ENCODE results near the gene NDUFS1. TPM values are rescaled to one million over a fixed set of nuclear protein-coding genes. Genes with fewer than 3 reads are reported as not detected.

NDUFS1 gene
- total and polyA plus RNA-seq, 2 of the 8 experiments (the other 6 are each of a cell fraction or from before 2014, with no cell fraction given) = 42.1 to 97.0 TPM

DNA sequence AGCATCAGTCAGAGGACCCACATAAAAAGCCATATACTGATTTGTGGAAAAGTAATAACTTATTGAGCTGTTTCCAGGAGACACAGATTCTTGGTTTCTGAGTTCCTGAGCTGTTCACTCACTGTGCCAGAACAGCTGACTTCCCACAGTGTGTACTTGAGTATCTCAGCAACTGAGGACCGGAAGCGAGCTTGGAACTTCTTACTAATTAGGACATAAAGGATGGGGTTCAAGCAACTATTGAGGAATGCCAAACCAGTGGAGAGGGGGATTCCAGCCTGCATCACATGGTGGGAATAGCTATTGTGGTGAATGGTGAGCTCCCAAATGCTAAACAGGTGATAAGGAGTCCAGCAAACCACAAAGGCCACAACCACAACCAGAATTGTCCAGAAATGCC is 16.9 kb upstream of the NDUFS1 start:
- no peaks in the 10 kb centered on the region for H3K27me3 ChIP-seq (replicated peaks in 1 of 4; ENCODE audit: control insufficient read depth in 3 of 4, extremely low read depth in 1 of 4, insufficient read depth in 3 of 4, low read length in 3 of 4)
- DNase-seq (ENCODE audit: low read depth in 1 of 2, low spot score in 2 of 2) = no peak
- ChIA-PET POLR2A (ENCODE audit: partially characterized antibody) (interaction anchor here (0.7 to 1.0 kb wide), 3 partner anchors 10 to 22 kb away, joined by 3 to 4 read pairs (median 3); no protein-coding TSS in a partner anchor), CTCF (ENCODE audit: partially characterized antibody) (interaction anchor here (0.6 to 1.6 kb wide), 6 partner anchors 10 to 163 kb away, joined by 3 to 6 read pairs (median 3); no protein-coding TSS in a partner anchor)
- H2BK20ac ChIP-seq (ENCODE audit: low read length) = no peak overlapping the region
- no peaks in the 10 kb centered on the region for H3K4me1 ChIP-seq (replicated peaks in 1 of 4; ENCODE audit: control insufficient read depth in 3 of 4, insufficient read depth in 4 of 4, low read length in 3 of 4)
- H3K4me3 ChIP-seq (ENCODE audit: extremely low read depth in 1 of 4, insufficient read depth in 2 of 4, low read depth in 3 of 4, low read length in 4 of 4) = no peak overlapping the region
- no peaks in the 10 kb centered on the region for H3K79me1 ChIP-seq (ENCODE audit: low read depth, low read length)
- H3K27ac ChIP-seq (ENCODE audit: low read depth, low read length) = no peak overlapping the region
- peaks cover 3 to 9% of the 10 kb centered on the region in 2 experiments; a peak in 3 of 4 replicates for H3K9me3 ChIP-seq (ENCODE audit: insufficient read depth in 2 of 2, low read depth in 1 of 2, low read length in 1 of 2)
- no peak overlapping the region for H2AK5ac ChIP-seq (ENCODE audit: low read depth, low read length)
- H3K9ac ChIP-seq (replicated peaks in 1 of 4; ENCODE audit: extremely low read depth in 1 of 4, low read depth in 3 of 4, low read length in 3 of 4) = no peak overlapping the region
- 82% methylated on average over 2 of the region's 2 CpGs; no CpG with 5 or more reads in 1 of the 2 experiments for WGBS, 2 experiments (ENCODE audit: extremely low coverage in 1 of 2, insufficient coverage in 1 of 2, insufficient read length in 1 of 2, insufficient replicate concordance in 2 of 2, low coverage in 1 of 2, low lambda C conversion rate in 2 of 2, missing lambda C conversion rate in 1 of 2)
- no peak overlapping the region for H3K56ac ChIP-seq (replicated peaks; ENCODE audit: insufficient read length, low read depth, low read length)
- TF ChIP-seq SAP30 (IDR thresholded peaks at IDR 0.05; ENCODE audit: insufficient read depth, insufficient replicate concordance, low read length) (no peak), TCF12 (IDR thresholded peaks at IDR 0.05; ENCODE audit: low read depth, low read length) (no peak), ATF3 (IDR thresholded peaks at IDR 0.05; ENCODE audit: insufficient read depth, low read depth, low read length) (no peak), POLR2AphosphoS5 (IDR thresholded peaks at IDR 0.05; ENCODE audit: low read depth, low read length) (no peak), ATF2 (IDR thresholded peaks at IDR 0.05; ENCODE audit: low read length) (no peak), ASH2L (IDR thresholded peaks at IDR 0.05; ENCODE audit: low read length) (no peak), RAD21 (IDR thresholded peaks at IDR 0.05 in 1 of 2, conservative IDR thresholded peaks at IDR 0.05 in 1 of 2; ENCODE audit: low read depth in 2 of 2, low read length in 2 of 2) (no peak)
- TF ChIP-seq, protein P1, sequence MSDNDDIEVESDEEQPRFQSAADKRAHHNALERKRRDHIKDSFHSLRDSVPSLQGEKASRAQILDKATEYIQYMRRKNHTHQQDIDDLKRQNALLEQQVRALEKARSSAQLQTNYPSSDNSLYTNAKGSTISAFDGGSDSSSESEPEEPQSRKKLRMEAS (IDR thresholded peaks at IDR 0.05) = no peak
- no peak overlapping the region for H2BK15ac ChIP-seq (ENCODE audit: low read length)
- no peak overlapping the region for H4K8ac ChIP-seq (ENCODE audit: extremely low read depth, insufficient read depth, low read length)
- no peak overlapping the region for H4K5ac ChIP-seq (ENCODE audit: insufficient read length, low read depth, low read length)
- H4K91ac ChIP-seq (replicated peaks; ENCODE audit: insufficient read length, low read length) = no peak overlapping the region
- no peak overlapping the region for H2BK12ac ChIP-seq (ENCODE audit: low read depth, low read length)
- H3K4me2 ChIP-seq (ENCODE audit: insufficient read depth in 1 of 2, low read depth in 2 of 2, low read length in 2 of 2) = no peak overlapping the region
- H3K23ac ChIP-seq (ENCODE audit: insufficient read length) = no peak overlapping the region
- no peak overlapping the region for H3K18ac ChIP-seq (ENCODE audit: extremely low read depth, low read length)
- H2BK5ac ChIP-seq (ENCODE audit: low read depth, low read length) = no peak overlapping the region
- no peaks in the 10 kb centered on the region for H3K23me2 ChIP-seq (ENCODE audit: low read depth, low read length)
- H3K36me3 ChIP-seq (ENCODE audit: control insufficient read depth in 2 of 4, insufficient read depth in 4 of 4, low read length in 3 of 4) = no peaks in the 10 kb centered on the region
- H3K4ac ChIP-seq (replicated peaks; ENCODE audit: insufficient read length, low read depth, low read length) = no peak overlapping the region
- FAIRE-seq = no peak
- no peaks in the 10 kb centered on the region for H4K20me1 ChIP-seq (replicated peaks in 1 of 2; ENCODE audit: control insufficient read depth in 1 of 2, insufficient read depth in 2 of 2, low read length in 2 of 2)
- no peak overlapping the region for H3K14ac ChIP-seq (ENCODE audit: insufficient read length)
- H2BK120ac ChIP-seq (replicated peaks; ENCODE audit: low read depth, low read length) = no peak overlapping the region
- no peak overlapping the region for H2AFZ ChIP-seq (ENCODE audit: low read length)
- H3K79me2 ChIP-seq (ENCODE audit: control insufficient read depth in 1 of 2, insufficient read depth in 2 of 2, low read length in 2 of 2) = no peaks in the 10 kb centered on the region

Data from H1 (cell line).